HG03439 (cell line): ENCODE measurements around the gene SYNE3.

Source experiments
- ATAC-seq: cut with Tn5 transposase; IDR thresholded peaks from one replicate; pipeline ENCODE4 v1.9.1; 2021; ENCODE audit warnings: mild to moderate bottlenecking, moderate library complexity; ENCODE audit not compliant: unreplicated experiment

Gene SYNE3

DNA sequence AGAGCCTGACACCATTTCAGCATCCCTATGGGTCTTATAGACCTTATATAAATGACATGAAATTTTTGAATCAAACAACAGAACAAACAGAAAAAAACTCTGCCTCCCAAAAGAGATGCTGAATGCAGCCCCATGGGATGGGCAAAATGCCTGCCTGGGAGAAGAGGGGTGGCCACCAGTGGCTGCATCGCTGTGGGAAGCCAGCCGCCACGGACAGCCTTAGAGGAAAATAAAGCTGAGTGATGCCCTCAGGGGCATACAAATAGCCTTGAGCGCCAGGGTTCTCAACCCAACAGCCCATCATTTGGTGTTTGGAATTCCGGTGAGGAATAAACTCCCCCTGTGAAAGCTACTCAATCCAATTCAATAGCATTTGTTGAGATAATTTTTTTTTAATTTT is 22.9 kb downstream of the SYNE3 start:
- ATAC-seq: no peak

DNA sequence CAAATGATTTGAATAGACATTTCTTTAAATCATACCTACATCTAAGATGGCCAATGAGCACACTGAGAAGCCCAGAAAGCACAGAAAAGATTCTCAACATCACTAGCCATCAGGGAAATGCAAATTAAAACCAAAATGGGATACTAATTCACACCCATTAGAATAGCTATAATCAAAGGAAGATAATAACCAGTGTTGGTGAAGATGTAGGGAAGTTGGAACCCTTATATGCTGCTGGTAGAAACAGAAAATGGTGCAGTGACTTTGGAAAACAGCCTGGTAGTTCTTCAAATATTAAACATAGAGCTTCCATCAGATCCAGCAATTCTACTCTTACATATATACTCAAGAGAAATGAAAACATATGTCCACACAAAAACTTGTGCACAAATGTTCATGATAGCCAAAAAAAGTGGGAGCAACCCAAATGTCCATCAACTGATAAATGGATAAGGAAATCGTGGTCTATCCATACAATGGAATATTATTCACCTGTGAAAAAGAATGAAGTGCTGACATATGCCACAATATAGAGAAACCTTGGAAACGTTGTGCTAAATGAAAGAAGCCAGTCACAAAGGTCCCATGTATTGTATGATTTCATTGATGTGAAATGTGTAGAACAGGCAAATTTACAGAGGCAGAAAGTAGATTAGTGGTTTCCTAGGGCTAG is 24.4 kb downstream of the SYNE3 start:
- ATAC-seq: no peak

DNA sequence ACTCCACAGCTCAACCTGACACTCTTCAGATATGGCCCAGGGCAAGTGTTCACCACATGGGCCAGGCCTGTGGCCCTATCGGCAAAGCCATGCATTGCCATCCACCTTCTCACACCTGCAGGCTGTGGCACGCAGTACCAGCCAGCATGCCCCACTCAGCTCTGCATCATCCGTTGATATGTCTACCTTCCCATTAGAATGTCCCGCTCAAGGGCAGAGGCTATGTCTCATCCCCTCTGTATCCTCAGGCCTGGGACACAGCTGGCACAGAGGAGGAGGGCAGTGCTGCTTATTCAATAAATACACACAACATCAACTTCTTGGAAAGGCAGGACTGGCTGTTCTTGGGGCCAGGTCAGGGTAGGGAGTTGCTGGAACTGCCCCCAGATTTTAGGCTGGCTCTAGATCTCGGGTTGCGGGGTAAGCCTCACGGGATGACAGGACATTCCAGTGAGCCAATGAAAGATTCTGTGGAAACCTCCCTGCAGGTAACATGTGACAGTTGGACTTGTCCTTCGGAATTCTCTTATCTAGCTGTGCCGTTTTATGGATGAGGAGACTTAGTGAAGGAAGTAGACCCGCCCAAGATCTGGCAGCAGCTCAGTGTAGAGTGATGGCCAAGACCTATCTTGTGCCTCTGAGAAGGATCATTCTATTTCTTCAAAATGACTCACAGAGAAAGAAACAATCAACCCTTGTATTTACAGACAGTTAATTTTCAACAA is 25.6 kb downstream of the SYNE3 start:
- no peak for ATAC-seq

DNA sequence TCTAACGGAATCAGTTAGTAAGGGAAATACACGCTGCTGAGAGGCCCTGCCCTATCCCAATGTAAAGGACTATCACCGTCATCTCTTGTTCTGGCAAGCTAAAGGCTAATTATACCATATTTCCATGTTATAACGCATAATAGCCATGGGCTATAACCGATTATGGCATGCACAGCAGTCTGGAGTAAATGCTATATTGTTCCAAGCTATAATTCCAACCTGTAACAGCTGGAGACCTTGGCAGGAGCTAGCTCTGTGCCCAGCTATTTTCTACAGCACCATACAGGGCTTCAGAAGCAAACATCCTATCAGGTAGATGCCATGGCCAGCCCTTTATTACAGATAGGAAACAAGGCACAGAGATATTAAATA is 26.3 kb downstream of the SYNE3 start:
- ATAC-seq: no peak

DNA sequence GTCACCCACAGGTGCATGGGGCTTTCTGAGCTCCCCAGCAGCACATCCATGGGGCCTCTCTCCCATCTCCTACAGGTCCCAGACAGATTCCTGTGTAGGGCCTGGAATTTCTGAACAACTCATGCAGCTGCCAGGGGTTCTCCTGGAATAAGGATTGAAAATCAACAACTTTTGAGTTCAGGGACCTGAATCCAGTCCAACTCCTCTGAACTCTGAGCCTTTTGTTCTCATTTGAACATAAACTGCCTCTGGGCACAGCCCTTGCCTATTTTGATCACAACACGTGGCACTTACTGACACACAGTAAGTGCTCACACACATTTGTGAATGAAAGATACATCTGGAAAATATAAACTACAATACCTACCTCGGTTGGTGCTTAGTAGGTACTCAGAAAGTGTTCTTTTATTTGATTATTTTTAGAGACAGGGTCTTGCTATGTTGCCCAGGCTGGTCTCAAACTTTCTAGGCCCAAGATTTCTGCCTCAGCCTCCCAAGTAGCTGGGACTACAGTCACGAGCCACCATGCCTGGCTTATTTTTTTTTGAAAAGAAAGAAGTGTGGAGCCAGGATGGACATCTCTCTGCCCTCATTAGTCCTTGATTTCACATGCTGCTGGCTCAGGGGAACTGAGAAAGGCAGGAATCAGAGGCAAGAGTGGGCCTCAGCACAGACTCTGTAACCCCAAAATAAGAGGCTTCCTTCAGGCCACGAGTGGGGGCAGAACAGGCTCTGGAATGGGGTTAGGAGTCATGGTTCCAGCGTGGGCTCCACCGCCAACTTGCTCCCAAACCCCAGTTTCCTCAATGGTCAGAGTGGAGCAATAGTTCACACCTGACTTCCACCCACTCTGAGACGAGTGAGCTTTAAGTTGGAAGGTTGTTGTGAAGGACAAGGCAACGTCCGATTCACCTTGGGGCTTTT is 27.0 kb downstream of the SYNE3 start:
- no peak for ATAC-seq

DNA sequence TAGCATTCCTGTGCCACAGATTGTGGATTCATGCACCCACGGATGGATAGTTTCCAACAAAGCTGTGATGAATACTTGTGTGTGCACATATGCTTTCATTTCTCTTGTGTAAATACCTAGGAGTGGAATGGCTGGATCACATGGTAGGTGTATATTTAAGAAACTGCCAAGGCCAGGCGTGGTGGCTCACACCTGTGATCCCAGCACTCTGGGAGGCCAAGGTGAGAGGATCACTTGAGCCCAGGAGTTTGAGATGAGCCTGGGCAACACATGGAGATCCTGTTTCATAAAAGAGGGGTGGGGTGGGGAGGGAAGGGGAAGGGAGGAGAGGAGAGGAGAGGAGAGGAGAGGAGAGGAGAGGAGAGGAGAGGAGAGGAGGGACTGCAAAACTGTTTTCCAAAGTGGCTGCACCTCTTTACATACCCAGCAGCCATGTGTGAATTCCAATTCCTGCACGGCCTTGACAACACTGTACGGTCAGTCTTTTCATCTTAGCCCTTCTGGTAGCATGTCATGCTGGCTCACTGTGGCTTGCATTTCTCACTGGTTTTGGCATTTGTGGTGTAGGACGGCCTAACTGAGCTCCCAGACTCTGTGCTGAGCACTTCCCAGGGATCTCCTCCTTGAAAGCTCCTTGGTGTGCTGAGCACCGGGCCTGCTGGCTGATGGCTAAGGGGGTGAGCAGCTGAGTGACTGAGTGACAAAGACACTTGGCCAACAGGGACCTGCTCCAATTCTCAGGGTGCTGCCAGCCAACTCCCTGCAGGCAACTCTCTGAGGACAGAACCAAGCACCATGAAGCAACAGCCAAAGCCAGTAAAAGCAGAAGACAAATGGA is 27.9 kb downstream of the SYNE3 start:
- no peak for ATAC-seq

DNA sequence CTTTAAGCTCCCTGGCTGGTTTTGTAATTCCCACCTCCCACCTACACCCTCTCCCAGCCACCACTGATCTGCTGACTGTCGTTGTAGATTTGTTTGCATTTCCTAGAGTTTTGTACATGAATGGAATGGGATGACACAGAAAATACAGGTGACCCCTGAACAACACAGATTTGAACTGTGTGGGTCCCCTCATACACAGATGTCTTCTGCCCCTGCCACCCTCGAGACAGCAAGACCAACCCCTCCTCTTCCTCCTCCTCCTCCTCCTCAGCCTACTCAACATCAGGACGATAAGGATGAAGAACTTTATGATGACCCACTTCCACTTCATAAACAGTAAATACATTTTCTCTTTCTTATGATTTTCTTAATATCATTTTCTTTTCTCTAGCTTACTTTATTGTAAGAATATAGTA is 28.8 kb downstream of the SYNE3 start:
- ATAC-seq: no peak

DNA sequence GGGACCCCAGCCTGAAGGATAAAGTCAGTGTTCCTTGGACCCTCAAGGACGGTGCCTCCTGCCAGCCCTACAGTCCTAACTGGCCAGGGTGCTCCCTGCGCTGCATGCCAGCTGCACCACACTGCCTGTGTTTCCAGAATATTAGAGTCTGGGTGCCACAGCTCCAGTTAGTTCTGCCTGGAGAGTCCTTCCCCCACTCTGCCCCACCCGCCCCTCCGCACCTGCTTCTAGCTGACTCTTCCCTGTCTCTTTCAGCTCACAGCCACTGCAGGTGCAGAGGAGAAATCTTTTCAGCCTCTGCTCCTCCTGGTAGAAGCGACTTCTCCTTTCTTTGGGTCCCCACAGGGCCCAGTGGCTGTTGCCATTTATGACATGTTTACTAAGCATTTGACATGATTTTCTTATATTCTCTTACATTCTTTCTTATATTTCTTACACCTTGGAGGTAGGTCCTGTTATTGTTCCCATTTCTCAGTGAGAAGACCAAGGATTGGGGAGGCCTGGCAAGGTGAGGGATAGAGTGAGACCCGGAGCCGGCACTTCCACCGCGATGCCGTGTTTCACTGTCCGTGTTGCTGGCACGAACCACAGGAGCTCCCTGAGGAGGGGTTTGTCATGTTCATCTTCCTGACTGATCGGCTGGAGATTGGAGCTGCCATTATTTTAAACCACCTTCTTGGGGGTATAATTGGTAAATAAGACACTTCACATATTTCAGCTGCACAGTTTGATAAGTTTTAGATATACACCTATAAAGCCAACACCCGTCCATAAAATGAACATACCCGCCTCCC is 29.4 kb downstream of the SYNE3 start:
- ATAC-seq: no peak

DNA sequence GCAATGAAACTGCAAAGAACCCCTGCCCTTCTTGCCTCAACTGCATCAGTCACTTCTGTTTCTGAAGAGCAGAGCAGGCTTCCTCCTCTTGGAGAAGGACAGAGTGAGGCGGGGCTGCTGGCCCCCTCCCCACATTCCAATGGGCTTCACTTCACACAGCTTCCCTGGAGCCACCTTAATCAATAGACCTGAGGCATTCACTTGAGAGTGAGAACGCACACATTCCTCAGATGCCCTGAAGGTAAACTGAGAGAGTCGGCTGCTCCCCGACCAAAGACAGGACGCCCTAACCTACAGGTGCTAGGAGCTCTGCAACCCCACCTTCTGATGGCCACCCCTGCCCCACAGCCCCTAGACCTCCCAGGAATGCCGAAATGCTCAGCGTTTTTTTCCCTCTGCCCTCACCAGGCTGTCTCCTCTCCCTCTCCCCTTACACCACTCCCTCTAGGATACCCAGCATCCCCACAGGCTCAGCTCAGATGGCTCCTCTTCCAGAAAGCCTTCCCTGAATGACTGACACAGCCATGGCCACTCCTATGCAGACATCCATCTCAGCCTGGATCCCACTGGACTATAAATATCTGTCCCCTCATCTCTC is 31.1 kb downstream of the SYNE3 start:
- no peak for ATAC-seq

DNA sequence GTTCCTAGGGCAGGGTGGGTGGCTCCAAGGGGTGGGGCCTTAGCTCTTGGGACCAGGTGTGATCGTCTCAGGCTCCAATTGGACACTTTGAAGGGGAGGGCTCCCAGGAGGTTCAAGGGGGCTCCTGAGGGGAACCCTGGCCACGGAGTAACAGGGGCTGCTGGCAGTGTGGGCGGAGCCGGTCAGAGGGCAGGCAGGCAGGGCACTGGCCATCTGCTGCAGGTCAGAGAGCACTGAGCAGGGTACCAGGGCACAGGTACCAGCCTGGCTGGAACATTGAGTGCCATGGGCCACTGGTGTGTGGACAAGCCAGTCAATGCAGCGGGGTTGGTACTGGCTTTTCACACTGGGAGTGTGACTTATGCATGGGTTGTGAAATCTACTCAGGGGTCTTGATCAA is 32.2 kb downstream of the SYNE3 start:
- no peak for ATAC-seq

DNA sequence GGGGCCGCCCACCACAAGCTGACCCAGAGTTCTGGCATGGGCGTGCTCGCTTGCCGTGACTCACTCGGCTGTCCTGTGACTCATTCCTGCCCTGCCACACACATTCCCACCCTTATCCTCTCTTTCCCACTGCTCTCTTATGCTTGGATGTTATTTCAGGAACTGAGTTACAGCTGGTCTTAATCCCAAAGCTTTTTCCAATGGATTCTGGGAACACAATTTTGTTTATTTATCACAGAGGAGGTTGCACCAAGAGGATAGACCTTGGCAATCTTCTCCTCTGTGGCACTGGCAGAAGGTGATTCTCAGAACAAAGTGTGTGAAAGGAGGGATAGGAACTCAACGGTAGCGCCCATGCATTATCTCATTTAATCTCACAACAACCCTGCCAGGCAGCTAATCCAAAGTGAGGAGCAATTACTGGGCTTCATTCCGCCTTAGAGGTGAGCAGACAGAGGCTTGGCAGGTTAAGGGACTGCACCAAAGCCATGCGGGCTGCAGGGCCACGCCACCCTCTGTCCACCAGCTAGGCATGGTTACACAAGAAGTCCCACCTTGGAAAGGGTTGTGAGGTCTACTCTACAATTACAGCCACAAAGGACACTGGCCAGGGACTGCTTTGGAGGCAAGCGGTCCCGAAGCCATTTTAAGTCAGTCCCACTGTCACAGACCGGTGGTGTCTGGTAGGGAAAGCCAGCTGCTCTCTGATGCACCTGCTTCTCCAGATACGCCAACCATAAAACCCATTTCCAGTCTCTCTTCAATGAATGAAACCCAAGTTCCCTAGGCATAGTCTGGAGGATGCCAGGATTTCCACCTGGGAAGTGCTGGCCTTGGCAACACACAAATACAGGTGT is 32.9 kb downstream of the SYNE3 start:
- ATAC-seq: no peak

DNA sequence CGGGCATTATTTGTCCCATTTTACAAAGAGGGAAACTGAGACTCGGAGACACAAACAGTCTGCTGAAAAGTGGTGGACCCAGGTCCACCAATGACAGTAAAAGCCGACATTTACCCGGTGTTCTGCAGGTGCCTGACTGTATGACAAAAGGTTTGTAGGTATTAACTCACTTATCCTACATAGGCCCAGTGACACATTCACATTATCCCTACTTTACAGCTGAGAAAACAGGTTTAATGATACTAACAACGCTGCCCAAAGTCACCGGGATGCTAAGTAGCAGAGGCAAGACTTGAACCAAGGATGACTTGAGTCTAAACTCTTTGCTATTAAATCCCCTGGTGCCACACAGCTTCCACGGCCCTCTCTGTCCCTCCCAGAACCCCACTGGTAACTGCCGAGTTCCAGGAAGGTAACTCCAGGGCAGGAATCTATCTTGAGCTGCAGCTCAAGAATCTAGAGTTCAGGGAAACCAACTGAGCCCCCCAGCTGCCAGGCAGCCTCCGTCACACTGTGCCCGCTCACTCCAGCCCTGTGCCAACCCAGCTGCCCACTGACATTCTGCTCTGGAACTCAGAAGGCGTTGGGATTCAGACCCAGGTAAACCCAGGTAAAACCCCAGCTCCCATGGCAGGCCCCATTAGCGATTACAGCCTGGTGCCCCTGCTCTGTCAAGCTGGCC is 33.7 kb downstream of the SYNE3 start:
- no peak for ATAC-seq

DNA sequence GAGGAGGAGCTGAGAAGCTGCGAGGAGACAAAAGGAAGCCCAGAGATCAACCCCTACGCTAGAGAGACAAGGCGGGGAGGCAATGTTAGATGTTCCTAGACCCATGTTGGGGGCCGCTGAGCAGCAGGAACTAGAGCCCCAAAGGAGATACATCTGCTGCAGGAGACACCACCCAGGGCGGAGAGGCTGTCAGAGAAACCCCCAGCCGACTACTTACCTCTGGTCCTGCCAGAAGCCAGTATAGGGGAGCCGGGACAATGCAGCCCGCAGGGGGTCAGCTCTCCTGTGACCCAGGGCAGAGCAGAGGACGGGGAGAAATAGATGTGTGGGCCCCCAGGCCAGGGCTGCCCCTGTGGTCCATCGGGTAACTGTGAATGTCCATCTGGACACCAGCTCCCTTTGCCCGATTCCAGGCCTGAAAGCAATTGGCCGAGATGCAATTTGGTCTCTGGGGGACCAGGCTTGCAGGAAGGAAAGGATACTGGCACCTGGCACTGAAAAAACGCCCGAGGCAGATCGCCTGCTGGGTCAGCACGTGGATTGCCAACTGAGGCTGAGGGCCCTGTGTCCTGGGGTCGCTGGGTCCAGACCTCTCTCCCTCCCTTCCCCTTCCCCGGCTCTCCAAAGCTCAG is 34.9 kb downstream of the SYNE3 start:
- no peak for ATAC-seq

DNA sequence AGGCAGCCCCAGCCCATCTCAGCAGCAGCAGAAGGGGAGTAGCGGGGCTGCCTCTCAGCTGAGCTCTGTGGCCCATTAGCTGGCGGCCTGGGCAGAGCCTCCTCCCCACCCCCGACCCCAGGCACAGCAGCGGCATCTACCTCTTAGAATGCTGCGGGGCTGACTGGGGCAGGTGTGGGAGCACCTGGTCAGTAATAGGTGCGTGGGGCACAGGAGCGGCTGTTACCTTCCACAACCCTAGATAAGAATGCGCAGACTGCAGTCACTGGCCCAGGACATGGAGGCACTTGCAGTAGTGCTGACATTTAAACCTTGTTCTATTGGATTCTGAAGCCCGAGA is 35.6 kb downstream of the SYNE3 start:
- no peak for ATAC-seq

DNA sequence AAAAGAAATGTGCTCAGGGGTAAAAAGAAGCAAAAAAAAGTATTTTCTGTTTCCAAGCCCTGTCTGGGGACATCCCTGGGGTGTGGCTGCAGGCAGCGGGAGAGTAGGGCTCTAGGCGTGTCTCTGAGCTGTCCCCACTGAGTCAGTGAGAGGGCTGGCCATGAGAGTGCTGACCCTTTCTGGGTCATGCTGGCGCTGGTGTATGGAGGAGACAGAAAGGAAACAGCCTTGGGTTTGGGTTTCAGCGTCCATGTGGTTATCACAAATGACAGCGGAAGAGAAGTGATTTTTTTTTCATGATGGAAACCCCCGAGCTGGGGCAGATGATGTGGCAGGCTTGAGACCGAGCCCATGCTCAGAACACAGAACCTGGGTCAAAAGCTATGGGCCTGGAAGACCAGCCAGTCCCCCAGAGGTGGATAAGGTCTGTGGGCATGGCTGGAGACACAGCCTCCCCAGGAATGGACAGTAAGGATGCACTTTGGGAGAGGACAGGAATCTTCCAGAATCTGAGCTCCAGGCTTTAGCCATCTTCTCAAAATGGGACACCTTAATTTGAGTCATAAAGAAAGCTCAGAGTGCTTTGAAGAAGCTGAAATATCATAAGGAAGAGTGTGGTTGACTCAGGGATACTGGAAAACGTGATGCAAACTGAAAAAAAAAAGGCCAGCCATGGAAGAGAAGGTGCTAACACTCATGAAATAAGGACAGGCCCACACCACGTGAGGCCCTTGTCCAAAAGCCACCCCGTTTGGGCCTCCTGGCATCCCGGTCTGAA is 36.2 kb downstream of the SYNE3 start:
- peak; percentile 54 for ATAC-seq

DNA sequence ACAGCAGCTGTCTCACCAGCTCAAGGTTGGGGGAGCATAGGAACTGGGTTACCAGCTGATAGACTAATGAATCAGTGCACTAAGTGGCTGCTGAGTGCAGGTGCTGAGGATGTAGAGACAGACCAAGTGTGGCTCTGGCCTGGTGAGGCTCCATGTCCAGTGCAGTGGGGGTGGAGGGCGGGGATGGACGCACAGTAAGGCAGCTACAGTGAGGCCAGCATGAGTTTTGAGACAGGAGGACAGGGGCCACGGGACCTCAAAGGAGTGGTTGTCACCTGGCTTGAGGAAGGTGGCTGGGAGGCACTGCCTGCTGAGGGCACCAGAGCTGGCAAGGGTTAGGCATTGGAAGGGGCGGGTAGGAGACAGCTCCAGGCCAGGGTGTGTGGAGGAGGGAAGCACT is 37.0 kb downstream of the SYNE3 start:
- ATAC-seq: no peak

DNA sequence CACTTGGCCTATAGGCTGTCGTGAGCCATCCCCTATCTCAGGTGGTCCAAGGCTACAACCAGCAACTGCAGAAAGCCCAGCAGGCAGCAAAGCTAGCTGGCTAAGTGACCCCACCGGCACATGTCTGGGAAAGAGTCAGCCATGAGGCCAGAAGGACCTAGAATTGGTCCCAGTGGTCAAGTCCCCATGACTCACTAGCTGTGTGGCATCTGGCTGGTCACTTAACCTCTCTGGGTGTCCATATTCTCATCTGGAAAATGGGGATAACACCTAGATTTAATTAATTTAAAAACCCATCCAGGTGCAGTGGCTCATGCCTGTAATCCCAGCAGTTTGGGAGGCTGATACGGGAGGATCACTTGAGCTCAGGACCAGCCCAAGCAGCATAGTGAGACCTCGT is 37.6 kb downstream of the SYNE3 start:
- ATAC-seq: no peak
